ENCODE measurements around the gene PEAK3.

DNA sequence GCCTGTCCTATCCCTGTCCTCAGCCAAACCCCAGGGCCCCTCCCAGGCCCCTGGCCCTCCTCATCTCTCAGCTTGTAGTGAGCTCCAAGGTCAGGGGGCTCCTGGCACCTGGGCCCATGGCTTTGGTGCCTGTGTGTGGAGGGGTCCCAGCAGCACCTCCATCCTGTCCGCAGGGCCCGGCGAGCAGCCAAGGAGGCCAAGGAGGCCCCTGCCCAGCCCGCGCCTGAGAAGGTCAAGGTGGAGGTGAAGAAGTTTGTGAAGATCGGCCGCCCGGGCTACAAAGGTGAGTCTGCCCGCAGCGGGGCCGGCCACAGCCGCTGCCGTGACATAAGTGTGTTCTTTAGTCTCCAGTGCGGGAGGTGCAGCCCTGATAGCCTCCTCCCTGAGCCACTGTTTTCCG is 36.7 kb downstream of the PEAK3 start:
- TF ChIP-seq CTCF (conservative IDR thresholded peaks at IDR 0.05 in 1 of 2, IDR thresholded peaks at IDR 0.05 in 1 of 2; ENCODE audit: extremely low read depth in 1 of 2, insufficient read depth in 1 of 2, low read depth in 1 of 2, low read length in 2 of 2): no peak
- TF ChIP-seq EZH2 (IDR thresholded peaks at IDR 0.05; ENCODE audit: borderline replicate concordance, low read length): no peak

All from mammary epithelial cell (primary cell).